HepG2 (cell line): Measurements from ENCODE around the gene GRK5. TPM values are rescaled to one million over a fixed set of nuclear protein-coding genes. Genes with fewer than 3 reads are reported as not detected.
A peak's percentile ranks its signal among the peaks of the same experiment; 100 is the strongest.

Experiments
- CC2D1A ChIP-seq: sonication (generic); formaldehyde crosslinking; IDR thresholded peaks from 2 replicates; pipeline ENCODE4 v1.8.1; 2023; ENCODE audit warnings: mild to moderate bottlenecking, missing genetic modification reagents
- IKZF4 ChIP-seq: sonication (generic); formaldehyde crosslinking; IDR thresholded peaks from 2 replicates; pipeline ENCODE4 v1.5.1; 2020; ENCODE audit warnings: borderline replicate concordance, mild to moderate bottlenecking, low read depth, missing genetic modification reagents; ENCODE audit errors: not compliant biosample characterization
- KAT8 ChIP-seq: IDR thresholded peaks from 2 replicates; pipeline ENCODE4 v1.6.1; 2016; ENCODE audit warnings: missing genetic modification reagents, missing compliant biosample characterization
- KDM1A ChIP-seq: IDR thresholded peaks from 2 replicates; pipeline ENCODE4 v1.6.1; 2016; ENCODE audit warnings: missing compliant biosample characterization
- RBM22 ChIP-seq: fragments of 200-400 bp; formaldehyde crosslinking; optimal IDR thresholded peaks from 2 replicates; pipeline ENCODE3; 2017; ENCODE audit warnings: mild to moderate bottlenecking, low read length, moderate library complexity
- SRSF9 ChIP-seq: fragments of 200-400 bp; formaldehyde crosslinking; IDR thresholded peaks from 2 replicates; pipeline ENCODE4 v1.6.1; 2018; ENCODE audit warnings: borderline replicate concordance, mild to moderate bottlenecking, low read depth, low read length; ENCODE audit not compliant: insufficient read depth, poor library complexity, severe bottlenecking
- TAF15 ChIP-seq: fragments of 200-400 bp; formaldehyde crosslinking; IDR thresholded peaks from one replicate; pipeline ENCODE4 v1.6.1; 2018; ENCODE audit warnings: mild to moderate bottlenecking, low read depth, low read length; ENCODE audit not compliant: poor library complexity, severe bottlenecking
- ZFP36 ChIP-seq: fragments of 150-350 bp; IDR thresholded peaks from 2 replicates; pipeline ENCODE4 v1.6.1; 2018; ENCODE audit warnings: borderline replicate concordance, low read length, low read depth; ENCODE audit not compliant: partially characterized antibody
- ZMYM4 ChIP-seq: sonication (generic); formaldehyde crosslinking; IDR thresholded peaks from 2 replicates; pipeline ENCODE4 v1.8.1; 2023; ENCODE audit warnings: mild to moderate bottlenecking, missing genetic modification reagents
- ZNF670 ChIP-seq: sonication (generic); formaldehyde crosslinking; IDR thresholded peaks from 2 replicates; pipeline ENCODE4 v1.8.0; 2022; ENCODE audit warnings: mild to moderate bottlenecking, missing genetic modification reagents, borderline replicate concordance
- polyA plus RNA-seq, 8 experiments: library from polyadenylated mRNA; depleted of rRNA in 3 of 8; stranded (reverse) in 7 of 8; unstranded in 1 of 8; fragments of >200 nt; fragmentation: Illumina TruSeq in 4 of 8; extraction: Trizol in 4 of 8; gene quantifications; 2 replicates each; pipeline versions ENCODE4 v1.2.1 to v1.2.3, GENCODE V29; 2011 to 2016; ENCODE audit warnings: low read depth in 4 of 8, missing spikeins in 1 of 8, mixed read lengths in 1 of 8; ENCODE audit not compliant: insufficient read depth in 1 of 8
- total RNA-seq, 5 experiments: library from RNA; depleted of rRNA; stranded (reverse); fragments of >200 nt; fragmentation: Illumina TruSeq; extraction: Trizol; gene quantifications; 2 replicates each; pipeline ENCODE4 v1.2.3, GENCODE V29; 2016; ENCODE audit warnings: low read depth in 1 of 5
- TF ChIP-seq, protein P1 (sequence below): sonication (generic); formaldehyde crosslinking; IDR thresholded peaks from one replicate; pipeline ENCODE4 v1.5.1; 2020; ENCODE audit warnings: mild to moderate bottlenecking, missing genetic modification reagents; ENCODE audit errors: not compliant biosample characterization
- TF ChIP-seq, protein P2 (sequence below): sonication (generic); formaldehyde crosslinking; IDR thresholded peaks from 2 replicates; pipeline ENCODE4 v1.4.0; 2020; ENCODE audit warnings: mild to moderate bottlenecking, missing genetic modification reagents
- TF ChIP-seq, protein P3 (sequence below): sonication (generic); formaldehyde crosslinking; IDR thresholded peaks from 2 replicates; pipeline ENCODE4 v1.5.1; 2020; ENCODE audit warnings: missing genetic modification reagents, mild to moderate bottlenecking, borderline replicate concordance
- TF ChIP-seq, protein P4 (sequence below): sonication (generic); formaldehyde crosslinking; IDR thresholded peaks from 2 replicates; pipeline ENCODE4 v1.9.0; 2021; ENCODE audit warnings: missing genetic modification reagents, mild to moderate bottlenecking, borderline replicate concordance
- TF ChIP-seq, protein P5 (sequence below): sonication (generic); formaldehyde crosslinking; IDR thresholded peaks from 2 replicates; pipeline ENCODE4 v1.8.0; 2022; ENCODE audit warnings: missing genetic modification reagents, low read depth, mild to moderate bottlenecking, borderline replicate concordance

Gene GRK5
- total and polyA plus RNA-seq, 2 of the 13 experiments (the other 11 are each of a cell fraction or from before 2014, with no cell fraction given): 10.4 to 12.6 TPM

DNA sequence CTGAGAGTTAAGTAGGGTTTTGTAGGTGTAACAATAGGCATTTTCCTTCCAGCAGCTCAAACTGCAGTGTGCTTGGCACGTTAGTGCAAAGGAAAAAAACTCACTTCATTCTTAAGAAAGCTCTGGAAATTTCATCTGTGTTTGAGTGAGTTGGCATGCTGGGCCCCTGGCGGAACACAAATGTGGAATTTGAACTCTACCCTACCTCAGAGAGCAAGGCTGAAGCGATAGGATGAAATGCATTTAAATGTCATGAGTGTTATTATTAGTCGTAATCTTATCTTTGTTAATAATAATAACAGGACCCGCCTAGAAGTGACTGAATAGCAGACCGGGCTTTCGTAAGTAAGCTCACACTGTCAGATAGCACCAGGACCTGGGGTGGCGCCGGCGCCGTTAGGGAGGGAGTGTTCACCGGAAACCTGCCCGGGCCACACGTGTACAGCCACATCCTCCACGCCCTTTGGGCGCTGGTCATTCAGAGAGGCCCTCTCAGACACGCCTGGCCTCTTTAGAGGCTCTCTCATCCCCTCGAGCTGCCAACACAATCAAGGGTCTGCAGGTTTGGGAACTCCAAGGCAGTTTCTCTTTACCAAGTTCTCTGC is 63.5 kb downstream of the GRK5 start (continued):
- TF ChIP-seq, protein P1, sequence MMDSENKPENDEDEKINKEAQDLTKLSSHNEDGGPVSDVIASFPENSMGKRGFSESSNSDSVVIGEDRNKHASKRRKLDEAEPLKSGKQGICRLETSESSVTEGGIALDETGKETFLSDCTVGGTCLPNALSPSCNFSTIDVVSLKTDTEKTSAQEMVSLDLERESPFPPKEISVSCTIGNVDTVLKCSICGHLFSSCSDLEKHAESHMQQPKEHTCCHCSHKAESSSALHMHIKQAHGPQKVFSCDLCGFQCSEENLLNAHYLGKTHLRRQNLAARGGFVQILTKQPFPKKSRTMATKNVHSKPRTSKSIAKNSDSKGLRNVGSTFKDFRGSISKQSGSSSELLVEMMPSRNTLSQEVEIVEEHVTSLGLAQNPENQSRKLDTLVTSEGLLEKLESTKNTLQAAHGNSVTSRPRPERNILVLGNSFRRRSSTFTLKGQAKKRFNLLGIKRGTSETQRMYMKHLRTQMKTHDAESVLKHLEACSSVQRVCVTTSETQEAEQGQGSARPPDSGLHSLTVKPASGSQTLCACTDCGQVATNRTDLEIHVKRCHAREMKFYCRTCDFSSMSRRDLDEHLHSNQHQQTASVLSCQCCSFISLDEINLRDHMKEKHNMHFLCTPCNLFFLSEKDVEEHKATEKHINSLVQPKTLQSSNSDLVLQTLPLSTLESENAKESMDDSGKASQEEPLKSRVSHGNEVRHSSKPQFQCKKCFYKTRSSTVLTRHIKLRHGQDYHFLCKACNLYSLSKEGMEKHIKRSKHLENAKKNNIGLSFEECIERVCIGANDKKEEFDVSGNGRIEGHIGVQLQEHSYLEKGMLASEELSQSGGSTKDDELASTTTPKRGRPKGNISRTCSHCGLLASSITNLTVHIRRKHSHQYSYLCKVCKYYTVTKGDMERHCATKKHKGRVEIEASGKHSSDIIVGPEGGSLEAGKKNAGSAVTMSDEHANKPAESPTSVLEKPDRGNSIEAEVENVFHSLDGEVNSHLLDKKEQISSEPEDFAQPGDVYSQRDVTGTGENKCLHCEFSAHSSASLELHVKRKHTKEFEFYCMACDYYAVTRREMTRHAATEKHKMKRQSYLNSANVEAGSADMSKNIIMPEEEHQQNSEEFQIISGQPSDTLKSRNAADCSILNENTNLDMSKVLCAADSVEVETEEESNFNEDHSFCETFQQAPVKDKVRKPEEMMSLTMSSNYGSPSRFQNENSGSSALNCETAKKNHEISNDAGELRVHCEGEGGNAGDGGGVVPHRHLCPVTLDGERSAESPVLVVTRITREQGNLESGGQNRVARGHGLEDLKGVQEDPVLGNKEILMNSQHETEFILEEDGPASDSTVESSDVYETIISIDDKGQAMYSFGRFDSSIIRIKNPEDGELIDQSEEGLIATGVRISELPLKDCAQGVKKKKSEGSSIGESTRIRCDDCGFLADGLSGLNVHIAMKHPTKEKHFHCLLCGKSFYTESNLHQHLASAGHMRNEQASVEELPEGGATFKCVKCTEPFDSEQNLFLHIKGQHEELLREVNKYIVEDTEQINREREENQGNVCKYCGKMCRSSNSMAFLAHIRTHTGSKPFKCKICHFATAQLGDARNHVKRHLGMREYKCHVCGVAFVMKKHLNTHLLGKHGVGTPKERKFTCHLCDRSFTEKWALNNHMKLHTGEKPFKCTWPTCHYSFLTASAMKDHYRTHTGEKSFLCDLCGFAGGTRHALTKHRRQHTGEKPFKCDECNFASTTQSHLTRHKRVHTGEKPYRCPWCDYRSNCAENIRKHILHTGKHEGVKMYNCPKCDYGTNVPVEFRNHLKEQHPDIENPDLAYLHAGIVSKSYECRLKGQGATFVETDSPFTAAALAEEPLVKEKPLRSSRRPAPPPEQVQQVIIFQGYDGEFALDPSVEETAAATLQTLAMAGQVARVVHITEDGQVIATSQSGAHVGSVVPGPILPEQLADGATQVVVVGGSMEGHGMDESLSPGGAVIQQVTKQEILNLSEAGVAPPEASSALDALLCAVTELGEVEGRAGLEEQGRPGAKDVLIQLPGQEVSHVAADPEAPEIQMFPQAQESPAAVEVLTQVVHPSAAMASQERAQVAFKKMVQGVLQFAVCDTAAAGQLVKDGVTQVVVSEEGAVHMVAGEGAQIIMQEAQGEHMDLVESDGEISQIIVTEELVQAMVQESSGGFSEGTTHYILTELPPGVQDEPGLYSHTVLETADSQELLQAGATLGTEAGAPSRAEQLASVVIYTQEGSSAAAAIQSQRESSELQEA (CRISPR knock-in tag): no peak
- no peak for TF ChIP-seq RBM22
- TF ChIP-seq IKZF4 (CRISPR knock-in tag): no peak
- no peak for TF ChIP-seq SRSF9
- peak; percentile 47 for TF ChIP-seq KAT8
- no peak for TF ChIP-seq ZMYM4
- TF ChIP-seq ZFP36: no peak
- TF ChIP-seq, protein P2, sequence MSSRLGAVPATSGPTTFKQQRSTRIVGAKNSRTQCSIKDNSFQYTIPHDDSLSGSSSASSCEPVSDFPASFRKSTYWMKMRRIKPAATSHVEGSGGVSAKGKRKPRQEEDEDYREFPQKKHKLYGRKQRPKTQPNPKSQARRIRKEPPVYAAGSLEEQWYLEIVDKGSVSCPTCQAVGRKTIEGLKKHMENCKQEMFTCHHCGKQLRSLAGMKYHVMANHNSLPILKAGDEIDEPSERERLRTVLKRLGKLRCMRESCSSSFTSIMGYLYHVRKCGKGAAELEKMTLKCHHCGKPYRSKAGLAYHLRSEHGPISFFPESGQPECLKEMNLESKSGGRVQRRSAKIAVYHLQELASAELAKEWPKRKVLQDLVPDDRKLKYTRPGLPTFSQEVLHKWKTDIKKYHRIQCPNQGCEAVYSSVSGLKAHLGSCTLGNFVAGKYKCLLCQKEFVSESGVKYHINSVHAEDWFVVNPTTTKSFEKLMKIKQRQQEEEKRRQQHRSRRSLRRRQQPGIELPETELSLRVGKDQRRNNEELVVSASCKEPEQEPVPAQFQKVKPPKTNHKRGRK (CRISPR knock-in tag): no peak
- TF ChIP-seq, protein P3, sequence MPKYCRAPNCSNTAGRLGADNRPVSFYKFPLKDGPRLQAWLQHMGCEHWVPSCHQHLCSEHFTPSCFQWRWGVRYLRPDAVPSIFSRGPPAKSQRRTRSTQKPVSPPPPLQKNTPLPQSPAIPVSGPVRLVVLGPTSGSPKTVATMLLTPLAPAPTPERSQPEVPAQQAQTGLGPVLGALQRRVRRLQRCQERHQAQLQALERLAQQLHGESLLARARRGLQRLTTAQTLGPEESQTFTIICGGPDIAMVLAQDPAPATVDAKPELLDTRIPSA: no peak
- no peak for TF ChIP-seq CC2D1A
- TF ChIP-seq, protein P4, sequence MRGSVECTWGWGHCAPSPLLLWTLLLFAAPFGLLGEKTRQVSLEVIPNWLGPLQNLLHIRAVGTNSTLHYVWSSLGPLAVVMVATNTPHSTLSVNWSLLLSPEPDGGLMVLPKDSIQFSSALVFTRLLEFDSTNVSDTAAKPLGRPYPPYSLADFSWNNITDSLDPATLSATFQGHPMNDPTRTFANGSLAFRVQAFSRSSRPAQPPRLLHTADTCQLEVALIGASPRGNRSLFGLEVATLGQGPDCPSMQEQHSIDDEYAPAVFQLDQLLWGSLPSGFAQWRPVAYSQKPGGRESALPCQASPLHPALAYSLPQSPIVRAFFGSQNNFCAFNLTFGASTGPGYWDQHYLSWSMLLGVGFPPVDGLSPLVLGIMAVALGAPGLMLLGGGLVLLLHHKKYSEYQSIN (CRISPR knock-in tag): no peak
- TF ChIP-seq ZNF670 (CRISPR knock-in tag): peak; percentile 92; the same call in 1 of the 2 replicates
- TF ChIP-seq TAF15: no peak
- TF ChIP-seq, protein P5, sequence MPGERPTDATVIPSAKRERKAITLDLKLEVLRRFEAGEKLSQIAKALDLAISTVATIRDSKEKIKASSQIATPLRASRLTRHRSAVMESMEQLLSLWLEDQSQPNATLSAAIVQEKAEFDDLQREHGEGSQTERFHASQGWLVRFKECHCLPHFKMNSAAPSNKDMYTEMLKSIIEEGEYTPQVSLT (CRISPR knock-in tag): no peak
- TF ChIP-seq KDM1A (CRISPR knock-in tag): no peak
